Urinary bladder (tissue), 4 donors: ENCODE data around the gene MBIP. TPM values are rescaled to one million over a fixed set of nuclear protein-coding genes. Genes with fewer than 3 reads are reported as not detected.

Experiments used
- DNase-seq: peaks from one replicate; pipeline ENCODE4 v3.0.0-alpha.2; 2015; ENCODE audit errors: extremely low spot score
- H3K27ac ChIP-seq: one replicate; pipeline ENCODE4 v1.5.1; 2013; ENCODE audit warnings: low read depth, mild to moderate bottlenecking, moderate library complexity
- H3K36me3 ChIP-seq: one replicate; pipeline ENCODE4 v1.6.1; 2013; ENCODE audit warnings: mild to moderate bottlenecking, moderate library complexity; ENCODE audit not compliant: insufficient read depth
- H3K4me1 ChIP-seq: one replicate; pipeline ENCODE4 v1.6.1; 2013; ENCODE audit warnings: mild to moderate bottlenecking, moderate library complexity; ENCODE audit not compliant: insufficient read depth
- H3K4me3 ChIP-seq: one replicate; pipeline ENCODE4 v1.5.1; 2013; ENCODE audit warnings: low read depth, low read length
- WGBS: extraction: QIAGEN DNeasy Blood & Tissue Kit; methylation state at CpG from one replicate; pipeline ENCODE4 v1.1.7; 2013; 5-methylcytosine and 5-hydroxymethylcytosine counted together
- polyA plus RNA-seq: library from polyadenylated mRNA; stranded (reverse); fragments of 200-250 nt; gene quantifications from one replicate; pipeline ENCODE4 v1.2.3, GENCODE V29; 2013
- total RNA-seq: library from RNA; depleted of rRNA; stranded (reverse); fragments of >200 nt; gene quantifications from one replicate; pipeline ENCODE4 v1.2.3, GENCODE V29; 2014
- donor health status: healthy with polysubstance abuse.
- donor health status: healthy.

Gene MBIP
- total and polyA plus RNA-seq, 2 donors, result 21.9 to 33.3 TPM

DNA sequence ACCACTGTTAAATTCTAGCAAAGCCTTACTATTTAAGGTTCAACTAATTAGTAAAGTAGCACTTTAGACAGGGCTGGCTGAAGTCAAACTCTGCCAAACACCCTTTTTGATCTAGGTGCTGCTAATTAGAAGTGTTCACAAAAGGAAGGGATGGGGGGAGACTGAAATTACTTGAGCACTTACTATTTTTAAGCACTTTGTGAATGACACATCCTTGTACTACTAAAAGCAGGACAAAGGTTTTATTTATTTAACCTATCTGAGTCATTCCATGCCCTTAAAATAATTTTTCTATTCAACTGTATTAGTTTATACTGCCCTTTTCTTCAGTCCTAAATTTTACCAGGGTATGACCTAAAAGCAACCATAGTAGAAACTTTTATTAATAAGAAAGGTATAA lies 20.1 kb downstream of the MBIP start:
- H3K4me3 ChIP-seq, result no peak overlapping the region

GRCh38 chr14:36295642-36296627 lies 24.5 kb downstream of the MBIP start:
- WGBS, result 56% methylated on average over 4 of the region's 4 CpGs
- H3K27ac ChIP-seq, result no peak overlapping the region
- peaks cover 1% of the 10 kb centered on the region for H3K36me3 ChIP-seq
- DNase-seq, result no peak
- no peaks in the 10 kb centered on the region for H3K4me1 ChIP-seq
- H3K4me3 ChIP-seq, result no peak overlapping the region

More for the DNA sequence above, 20.1 kb downstream of the MBIP start:
- Histone ChIP-seq H3K36me3 (peaks cover 2% of the 10 kb centered on the region), H3K4me1 (no peaks in the 10 kb centered on the region), H3K27ac (no peak overlapping the region)
- DNase-seq, result no peak

DNA sequence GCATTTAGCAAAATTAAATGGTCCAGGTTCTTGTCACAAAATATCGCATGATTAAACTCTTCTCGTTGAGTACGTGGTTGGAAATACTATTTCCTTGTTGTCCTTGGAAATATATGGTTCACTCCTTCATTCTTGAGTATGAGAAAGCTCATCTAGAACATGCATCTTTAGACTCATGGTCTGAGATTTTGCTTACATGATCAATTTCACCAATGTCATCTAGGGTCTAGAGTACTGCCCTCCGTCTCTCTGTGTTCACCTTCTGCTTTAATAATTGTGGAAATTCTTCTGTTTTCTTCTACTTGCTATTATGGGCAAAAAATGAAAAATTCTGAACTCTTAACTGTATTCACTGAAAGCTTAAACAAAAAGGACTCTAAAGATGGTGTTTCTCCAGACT lies 25.9 kb downstream of the MBIP start:
- no peak for DNase-seq
- H3K27ac ChIP-seq, result no peak overlapping the region
- no peaks in the 10 kb centered on the region for H3K4me1 ChIP-seq
- 97% methylated on average over 4 of the region's 4 CpGs for WGBS
- no peaks in the 10 kb centered on the region for H3K36me3 ChIP-seq
- no peak overlapping the region for H3K4me3 ChIP-seq

- no peak overlapping the region for H3K27ac ChIP-seq
- no peak for DNase-seq
- WGBS, result 0% methylated on average over 1 of the region's 1 CpG
- H3K36me3 ChIP-seq, result no peaks in the 10 kb centered on the region
- no peak overlapping the region for H3K4me3 ChIP-seq
- H3K4me1 ChIP-seq, result no peaks in the 10 kb centered on the region
Measured at GRCh38 chr14:36293824-36294223, 26.6 kb downstream of the MBIP start.

DNA sequence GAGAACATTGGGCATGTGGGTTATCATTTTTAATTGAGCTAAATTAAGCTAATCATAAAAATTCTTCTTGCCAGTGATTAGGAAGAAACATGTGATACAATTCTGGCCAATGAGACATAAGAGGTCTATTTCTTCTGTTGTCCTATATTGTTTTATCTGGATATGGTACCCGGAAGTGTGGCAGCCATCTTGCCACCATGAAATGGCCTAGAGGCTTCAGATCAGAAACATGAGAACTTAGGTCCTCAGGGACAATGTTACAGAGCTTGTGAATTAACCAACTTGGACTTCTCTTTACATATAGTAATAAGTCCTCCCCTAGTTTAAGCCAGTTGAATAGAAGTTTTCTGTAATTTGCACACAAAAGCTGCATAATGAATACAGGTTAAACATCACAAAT lies 30.5 kb downstream of the MBIP start:
- no peaks in the 10 kb centered on the region for H3K4me1 ChIP-seq
- 90% methylated on average over 1 of the region's 1 CpG for WGBS
- H3K4me3 ChIP-seq, result no peak overlapping the region
- no peak overlapping the region for H3K27ac ChIP-seq
- no peak for DNase-seq
- no peaks in the 10 kb centered on the region for H3K36me3 ChIP-seq

- Histone ChIP-seq H3K36me3 (no peaks in the 10 kb centered on the region), H3K4me3 (no peak overlapping the region), H3K27ac (no peak overlapping the region), H3K4me1 (no peaks in the 10 kb centered on the region)
- WGBS, result 48% methylated on average over 3 of the region's 3 CpGs
- no peak for DNase-seq
Measured at GRCh38 chr14:36288496-36288895, 31.9 kb downstream of the MBIP start.

DNA sequence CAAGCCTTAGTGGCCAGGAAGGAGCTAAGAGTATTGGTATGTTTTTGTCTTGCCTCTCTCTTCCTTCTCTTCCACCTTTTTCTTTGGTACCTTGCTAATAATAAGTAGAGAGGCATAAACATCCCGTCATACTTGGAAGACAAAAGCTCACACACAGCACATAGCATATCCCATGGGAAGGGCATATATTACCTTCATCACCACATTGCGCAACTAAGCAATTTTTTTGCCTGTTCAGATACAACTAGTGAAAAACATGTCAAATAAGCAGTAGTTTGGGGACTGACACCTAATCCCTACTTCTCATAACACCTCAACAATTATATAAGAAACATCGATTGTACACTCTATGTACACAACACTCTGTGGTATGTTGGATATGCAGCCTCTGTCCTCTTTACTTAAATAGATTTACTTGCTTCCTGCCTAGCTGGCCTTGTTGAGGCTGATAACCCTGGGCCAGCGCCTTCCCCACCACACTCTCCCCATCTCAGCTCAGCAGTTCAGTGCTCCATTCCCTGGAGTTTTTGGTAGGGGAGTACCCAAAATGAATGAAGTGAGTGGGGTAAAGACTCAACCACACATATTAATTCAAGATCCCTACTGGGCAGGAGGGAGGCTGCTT lies 35.4 kb downstream of the MBIP start:
- DNase-seq, result no peak
- Histone ChIP-seq H3K4me1 (no peaks in the 10 kb centered on the region), H3K27ac (no peak overlapping the region), H3K4me3 (no peak overlapping the region), H3K36me3 (no peaks in the 10 kb centered on the region)
- 82% methylated on average over 4 of the region's 4 CpGs for WGBS

GRCh38 chr14:36281309-36281708 lies 39.1 kb downstream of the MBIP start:
- no peaks in the 10 kb centered on the region for H3K36me3 ChIP-seq
- H3K4me3 ChIP-seq, result no peak overlapping the region
- WGBS, result 68% methylated on average over 2 of the region's 2 CpGs
- H3K27ac ChIP-seq, result no peak overlapping the region
- H3K4me1 ChIP-seq, result no peaks in the 10 kb centered on the region
- DNase-seq, result no peak

- H3K4me1 ChIP-seq, result no peaks in the 10 kb centered on the region
- H3K27ac ChIP-seq, result no peak overlapping the region
- no peak for DNase-seq
- no peak overlapping the region for H3K4me3 ChIP-seq
- 59% methylated on average over 7 of the region's 7 CpGs for WGBS
- no peaks in the 10 kb centered on the region for H3K36me3 ChIP-seq
Measured at GRCh38 chr14:36279306-36280190, 40.9 kb downstream of the MBIP start.

DNA sequence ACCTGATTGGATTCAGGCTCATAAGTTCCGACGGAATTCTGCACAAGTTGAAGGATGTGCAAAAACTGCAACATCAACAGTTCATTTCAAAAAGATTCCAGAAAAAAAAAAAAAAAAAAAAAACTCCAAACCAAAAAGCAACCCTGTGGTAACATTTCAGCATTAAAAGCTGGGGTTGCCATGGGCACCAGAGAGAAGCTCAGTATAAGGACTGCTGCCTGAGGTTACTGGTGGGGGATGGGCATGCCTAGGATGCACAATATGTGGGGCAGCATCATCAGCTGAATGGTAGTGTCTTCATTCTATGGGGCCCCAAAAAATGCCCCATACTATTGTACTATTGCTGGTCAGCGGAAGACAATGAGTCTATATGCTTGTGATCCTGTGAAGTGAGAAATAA lies 44.7 kb downstream of the MBIP start:
- WGBS, result 92% methylated on average over 3 of the region's 3 CpGs
- Histone ChIP-seq H3K27ac (no peak overlapping the region), H3K4me1 (no peaks in the 10 kb centered on the region), H3K4me3 (no peak overlapping the region), H3K36me3 (no peaks in the 10 kb centered on the region)
- no peak for DNase-seq

GRCh38 chr14:36271939-36272907 lies 48.2 kb downstream of the MBIP start:
- no peaks in the 10 kb centered on the region for H3K4me1 ChIP-seq
- no peak for DNase-seq
- WGBS, result 3% methylated on average over 29 of the region's 29 CpGs
- peak overlapping the region; percentile 17 for H3K4me3 ChIP-seq
- no peaks in the 10 kb centered on the region for H3K36me3 ChIP-seq
- H3K27ac ChIP-seq, result no peak overlapping the region

- H3K4me3 ChIP-seq, result no peak overlapping the region
- H3K36me3 ChIP-seq, result no peaks in the 10 kb centered on the region
- no peaks in the 10 kb centered on the region for H3K4me1 ChIP-seq
- H3K27ac ChIP-seq, result no peak overlapping the region
- WGBS, result 33% methylated on average over 1 of the region's 1 CpG
- DNase-seq, result no peak
Measured at GRCh38 chr14:36271222-36271621, 49.2 kb downstream of the MBIP start.
